ENCODE data around the gene PALM.

GRCh38 chr19:663682-664117, 45.0 kb upstream of the PALM start:
- no peak for TF ChIP-seq REST (IDR thresholded peaks at IDR 0.05; ENCODE audit: insufficient read depth in 1 of 2, low read depth in 2 of 2, low read length in 2 of 2)
- no peak for TF ChIP-seq TAF1 (IDR thresholded peaks at IDR 0.05; ENCODE audit: borderline replicate concordance, insufficient read depth, low read length)
- TF ChIP-seq POLR2AphosphoS5 (IDR thresholded peaks at IDR 0.05; ENCODE audit: low read depth, low read length), result no peak

All from PFSK-1 (cell line).